ENCODE data around the gene LRCH1.

Gene LRCH1

DNA sequence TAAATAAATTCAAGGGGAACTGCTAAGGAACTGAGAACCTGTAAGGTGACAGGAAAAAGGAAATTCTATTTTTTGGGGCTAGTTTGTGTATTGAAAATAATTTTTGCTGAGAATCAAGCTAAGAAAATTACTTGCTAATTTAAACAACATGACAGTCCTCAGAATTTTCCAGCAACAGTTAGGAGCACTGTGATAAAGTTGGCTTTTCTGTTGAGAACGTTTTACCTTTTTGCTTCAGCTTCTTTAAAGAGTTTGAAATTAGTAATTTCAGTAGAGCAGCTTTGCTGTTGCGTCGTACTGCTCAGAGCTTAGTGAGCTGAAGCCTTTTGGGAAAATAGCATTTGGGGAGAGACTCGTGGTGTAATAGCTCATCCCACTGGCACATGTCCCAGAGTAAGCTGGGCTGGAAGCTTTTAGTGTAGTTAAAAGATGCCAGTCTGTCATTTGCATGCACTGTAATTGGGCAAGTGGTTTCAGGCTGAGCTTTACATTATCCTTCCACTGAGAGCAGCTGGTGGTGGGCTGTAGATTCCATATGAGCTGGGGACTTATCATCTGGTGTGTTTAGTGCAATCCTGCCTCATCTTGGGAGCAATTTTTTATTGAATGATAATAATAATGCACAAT lies 69.8 kb downstream of the LRCH1 start:
- H3K36me3 ChIP-seq (replicated peaks): no peaks in the 10 kb centered on the region
- TF ChIP-seq CTCF (IDR thresholded peaks at IDR 0.05; ENCODE audit: low read depth, low read length, missing control alignments): no peak
- in situ Hi-C loops (cut with HindIII; ENCODE audit: low pct_ligation_motif_present, low sequenced_read_pairs): no loop called here
- no peak overlapping the region for H3K27ac ChIP-seq
- H3K27me3 ChIP-seq (replicated peaks): no peaks in the 10 kb centered on the region
- H3K4me3 ChIP-seq (ENCODE audit: low read depth, low read length): no peak overlapping the region
- DNase-seq: no peak

- Histone ChIP-seq H3K27me3 (replicated peaks) (no peaks in the 10 kb centered on the region), H3K4me3 (ENCODE audit: low read depth, low read length) (no peak overlapping the region), H3K36me3 (replicated peaks) (no peaks in the 10 kb centered on the region), H3K27ac (no peak overlapping the region)
- DNase-seq: no peak
- in situ Hi-C loops (cut with HindIII; ENCODE audit: low pct_ligation_motif_present, low sequenced_read_pairs): no loop called here
- no peak for TF ChIP-seq CTCF (IDR thresholded peaks at IDR 0.05; ENCODE audit: low read depth, low read length, missing control alignments)
These were observed 71.4 kb downstream of the LRCH1 start for GRCh38 chr13:46624353-46624752.

- Histone ChIP-seq H3K27ac (no peak overlapping the region), H3K36me3 (replicated peaks) (no peaks in the 10 kb centered on the region), H3K27me3 (replicated peaks) (no peaks in the 10 kb centered on the region), H3K4me3 (ENCODE audit: low read depth, low read length) (no peak overlapping the region)
- no peak for DNase-seq
- in situ Hi-C loops (cut with HindIII; ENCODE audit: low pct_ligation_motif_present, low sequenced_read_pairs): no loop called here
- no peak for TF ChIP-seq CTCF (IDR thresholded peaks at IDR 0.05; ENCODE audit: low read depth, low read length, missing control alignments)
These were observed 71.9 kb downstream of the LRCH1 start for GRCh38 chr13:46624821-46625220.

DNA sequence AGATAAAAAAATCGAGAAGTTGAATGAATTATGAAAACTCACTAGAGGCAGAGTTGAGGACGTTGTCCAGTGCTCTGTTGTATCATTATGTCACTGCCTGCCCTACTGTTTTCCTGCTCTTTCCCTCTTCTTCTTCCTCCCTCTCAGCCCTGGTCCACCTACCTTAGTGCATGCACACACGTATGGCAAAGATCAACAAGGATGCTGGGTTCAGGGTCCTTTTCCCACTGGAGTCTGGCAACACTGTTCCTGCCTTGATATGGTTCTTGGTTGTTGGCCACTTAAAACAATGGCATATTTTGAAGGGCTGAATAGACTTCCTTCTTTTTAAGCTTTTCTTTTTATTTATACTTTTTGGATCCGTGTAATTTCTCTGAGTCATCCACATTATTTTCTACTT lies 74.5 kb downstream of the LRCH1 start:
- no peaks in the 10 kb centered on the region for H3K36me3 ChIP-seq (replicated peaks)
- in situ Hi-C loops (cut with HindIII; ENCODE audit: low pct_ligation_motif_present, low sequenced_read_pairs): no loop called here
- H3K27ac ChIP-seq: no peak overlapping the region
- no peaks in the 10 kb centered on the region for H3K27me3 ChIP-seq (replicated peaks)
- TF ChIP-seq CTCF (IDR thresholded peaks at IDR 0.05; ENCODE audit: low read depth, low read length, missing control alignments): no peak
- no peak for DNase-seq
- H3K4me3 ChIP-seq (ENCODE audit: low read depth, low read length): no peak overlapping the region

GRCh38 chr13:46628622-46629365 lies 75.8 kb downstream of the LRCH1 start:
- Histone ChIP-seq H3K4me3 (ENCODE audit: low read depth, low read length) (no peak overlapping the region), H3K36me3 (replicated peaks) (no peaks in the 10 kb centered on the region), H3K27ac (no peak overlapping the region), H3K27me3 (replicated peaks) (no peaks in the 10 kb centered on the region)
- in situ Hi-C loops (cut with HindIII; ENCODE audit: low pct_ligation_motif_present, low sequenced_read_pairs): no loop called here
- no peak for TF ChIP-seq CTCF (IDR thresholded peaks at IDR 0.05; ENCODE audit: low read depth, low read length, missing control alignments)
- no peak for DNase-seq

Data from brain microvascular endothelial cell (primary cell).